Heart right ventricle (tissue), 16 donors: Measurements from ENCODE around the gene MNT. TPM values are rescaled to one million over a fixed set of nuclear protein-coding genes. Genes with fewer than 3 reads are reported as not detected.

Experiments
- ATAC-seq, 8 donors: fragments of 200-7000 bp; cut with Tn5 transposase; one replicate each; pipeline ENCODE4 v1.9.1; 2020; ENCODE audit warnings: mild to moderate bottlenecking in 8 of 8, moderate library complexity in 8 of 8, moderate number of reproducible peaks in 1 of 8
- DNase-seq, 2 donors: peaks; one replicate each; pipeline ENCODE4 v3.0.0-alpha.2; 2020
- H3K27ac ChIP-seq, 10 donors: fragments of 200-600 bp; sonication (generic) in 2 of 10; one replicate each; pipeline versions ENCODE4 v1.5.0 to v1.8.0; 2020 to 2022; ENCODE audit warnings: mild to moderate bottlenecking in 3 of 10
- H3K27me3 ChIP-seq, 7 donors: fragments of 200-600 bp; one replicate each; pipeline ENCODE4 v1.8.0; 2021 to 2022; ENCODE audit warnings: mild to moderate bottlenecking in 2 of 7
- H3K36me3 ChIP-seq, 9 donors: fragments of 200-600 bp; sonication (generic) in 1 of 9; one replicate each; pipeline versions ENCODE4 v1.5.0 to v1.8.0; 2020 to 2022; ENCODE audit warnings: mild to moderate bottlenecking in 2 of 9
- H3K4me1 ChIP-seq, 9 donors: fragments of 200-600 bp; sonication (generic) in 1 of 9; one replicate each; pipeline versions ENCODE4 v1.5.0 to v1.8.0; 2020 to 2022; ENCODE audit warnings: mild to moderate bottlenecking in 4 of 9
- H3K4me3 ChIP-seq, 10 donors: fragments of 200-600 bp; sonication (generic) in 2 of 10; one replicate each; pipeline versions ENCODE4 v1.5.0 to v1.8.0; 2020 to 2022; ENCODE audit warnings: mild to moderate bottlenecking in 7 of 10, moderate library complexity in 2 of 10
- H3K9me3 ChIP-seq, 11 donors: fragments of 200-600 bp in 10 of 11; sonication (generic) in 2 of 11; one replicate each; pipeline versions ENCODE4 v1.5.0 to v1.8.0; 2013 to 2022; ENCODE audit warnings: mild to moderate bottlenecking in 2 of 11, control low read depth in 1 of 11, moderate library complexity in 1 of 11
- WGBS, 2 donors: extraction: QIAGEN DNeasy Blood & Tissue Kit; methylation state at CpG; one replicate each; pipeline ENCODE4 v1.1.7; 2013; ENCODE audit warnings: inconsistent platforms in 1 of 2; 5-methylcytosine and 5-hydroxymethylcytosine counted together
- intact Hi-C, 10 donors: fragments of 100-400 bp; cut with DNase I; formaldehyde crosslinking; loops; one replicate each; pipeline versions ENCODE4 v1.11.1 to v1.14.2; 2022
- polyA plus RNA-seq, 2 donors: library from polyadenylated mRNA; stranded (reverse); fragments of 200-250 nt; gene quantifications; one replicate each; pipeline ENCODE4 v1.2.3, GENCODE V29; 2013
- total RNA-seq, 10 donors: library from RNA; stranded (reverse); fragmentation: NEBNext Ultra II Directional in 3 of 10; extraction: Animal tissue kit (Norgen Biotek cat#: 25700) in 3 of 10; gene quantifications; one replicate each; pipeline versions ENCODE4 v1.2.1 to v1.2.4, GENCODE V29; 2021 to 2023
- TF ChIP-seq, protein P1 (sequence below), 9 donors: fragments of 200-600 bp; sonication (generic) in 2 of 9; IDR thresholded peaks; one replicate each; pipeline versions ENCODE4 v1.5.0 to v1.8.0; 2021 to 2022; ENCODE audit warnings: antibody characterized with exemption in 9 of 9, mild to moderate bottlenecking in 5 of 9, moderate library complexity in 1 of 9
- donor health status: Arrhythmogenic right ventricular cardiomyopathy.
- donor health status: ischemic (EF 13 %, LVEDD 7.1; RV severe dilation, severe dysfunction).
- donor health status: healthy with polysubstance abuse.
- donor health status: DM: no; HTN: yes; CAD: no.
- donor health status: DM: no; HTN: no; CAD: no.
- donor health status: ischemic (EF 25% LVEDD 6.9; RV normal size, moderate dysfunction).
- donor health status: ischemic (EF 25% LVEDD 5.7; RV mildly dilated, moderate dysfunction).
- donor health status: healthy.
- donor health status: DM: yes; HTN: yes; CAD: no.
- donor health status: Ischemic cardiomyopathy.
- donor health status: ischemic (EF 35%, LVEDD 5.7; RV mildly dilated, moderate dysfunction).
- donor health status: nonischemic (EF 11% LVEDD 7.7; RV severe dilation, severe dysfunction).
- donor health status: DM: yes; HTN: yes; CAD: no.
- donor health status: PGD.
- donor health status: ischemic (EF 29% LVEDD 5.4; RV normal size, mild dysfunction).
- donor health status: nonischemic (EF 23%, LVEDD 6.1; RV moderate dilation, normal function).

Gene MNT
- total and polyA plus RNA-seq, 12 donors, result 5.0 to 14.1 (median 11.0) TPM

GRCh38 chr17:2433696-2434095, 32.8 kb upstream of the MNT start:
- Histone ChIP-seq H3K4me3 (no peak overlapping the region), H3K27me3 (no peaks in the 10 kb centered on the region), H3K36me3 (peaks cover 0 to 77% (median 12%) of the 10 kb centered on the region in 9 donors), H3K27ac (no peak overlapping the region), H3K9me3 (no peaks in the 10 kb centered on the region), H3K4me1 (peaks cover 0 to 11% (median 0%) of the 10 kb centered on the region in 9 donors)
- DNase-seq, result no peak
- intact Hi-C loops, result no loop called here
- ATAC-seq, result no peak
- TF ChIP-seq, protein P1, sequence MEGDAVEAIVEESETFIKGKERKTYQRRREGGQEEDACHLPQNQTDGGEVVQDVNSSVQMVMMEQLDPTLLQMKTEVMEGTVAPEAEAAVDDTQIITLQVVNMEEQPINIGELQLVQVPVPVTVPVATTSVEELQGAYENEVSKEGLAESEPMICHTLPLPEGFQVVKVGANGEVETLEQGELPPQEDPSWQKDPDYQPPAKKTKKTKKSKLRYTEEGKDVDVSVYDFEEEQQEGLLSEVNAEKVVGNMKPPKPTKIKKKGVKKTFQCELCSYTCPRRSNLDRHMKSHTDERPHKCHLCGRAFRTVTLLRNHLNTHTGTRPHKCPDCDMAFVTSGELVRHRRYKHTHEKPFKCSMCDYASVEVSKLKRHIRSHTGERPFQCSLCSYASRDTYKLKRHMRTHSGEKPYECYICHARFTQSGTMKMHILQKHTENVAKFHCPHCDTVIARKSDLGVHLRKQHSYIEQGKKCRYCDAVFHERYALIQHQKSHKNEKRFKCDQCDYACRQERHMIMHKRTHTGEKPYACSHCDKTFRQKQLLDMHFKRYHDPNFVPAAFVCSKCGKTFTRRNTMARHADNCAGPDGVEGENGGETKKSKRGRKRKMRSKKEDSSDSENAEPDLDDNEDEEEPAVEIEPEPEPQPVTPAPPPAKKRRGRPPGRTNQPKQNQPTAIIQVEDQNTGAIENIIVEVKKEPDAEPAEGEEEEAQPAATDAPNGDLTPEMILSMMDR (IDR thresholded peaks at IDR 0.05), result no peak
- 82 to 87% methylated on average over 11 of the region's 11 CpGs for WGBS, 2 donors

- H3K4me1 ChIP-seq, result peaks cover 0 to 5% (median 0%) of the 10 kb centered on the region in 9 donors
- H3K27me3 ChIP-seq, result no peaks in the 10 kb centered on the region
- no peak overlapping the region for H3K27ac ChIP-seq
- DNase-seq (no peak), ATAC-seq (no peak)
- peaks cover 0 to 38% (median 0%) of the 10 kb centered on the region in 9 donors for H3K36me3 ChIP-seq
- TF ChIP-seq, protein P1 (IDR thresholded peaks at IDR 0.05), result no peak
- 93% methylated on average over 1 of the region's 1 CpG for WGBS, 2 donors
- intact Hi-C loops, result no loop called here
- no peaks in the 10 kb centered on the region for H3K9me3 ChIP-seq
- H3K4me3 ChIP-seq, result no peak overlapping the region
Measured at GRCh38 chr17:2427910-2428309, 27.1 kb upstream of the MNT start.

DNA sequence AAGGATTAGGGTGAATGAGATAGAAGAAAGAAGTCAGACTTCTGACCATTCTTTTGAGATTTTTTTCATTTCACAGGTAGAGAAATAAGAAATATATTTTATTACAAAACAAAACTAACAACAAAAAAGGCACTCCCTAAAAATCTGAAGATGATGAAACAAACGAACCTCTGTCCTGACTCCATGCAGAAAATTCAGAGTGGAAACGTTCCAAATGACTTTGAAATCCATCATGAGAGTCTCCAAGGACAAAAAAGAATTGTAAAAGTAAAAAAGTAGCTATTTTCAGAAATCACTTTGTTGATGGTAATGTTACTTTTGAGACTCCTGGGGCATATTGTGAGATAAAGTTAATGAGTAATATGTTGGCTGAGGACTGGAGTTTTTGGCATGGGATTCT, 26.4 kb upstream of the MNT start:
- no peak overlapping the region for H3K4me3 ChIP-seq

GRCh38 chr17:2423271-2423670, 22.4 kb upstream of the MNT start:
- Histone ChIP-seq H3K4me3 (no peak overlapping the region), H3K27ac (no peak overlapping the region), H3K9me3 (no peaks in the 10 kb centered on the region), H3K36me3 (peaks cover 0 to 59% (median 0%) of the 10 kb centered on the region in 9 donors), H3K4me1 (peaks cover 0 to 30% (median 6%) of the 10 kb centered on the region in 9 donors), H3K27me3 (no peaks in the 10 kb centered on the region)
- TF ChIP-seq, protein P1 (IDR thresholded peaks at IDR 0.05), result no peak
- DNase-seq (no peak), ATAC-seq (no peak)
- 90% methylated on average over 6 of the region's 6 CpGs for WGBS, 2 donors
- intact Hi-C loops, result no loop called here

More for the DNA sequence above, 26.4 kb upstream of the MNT start:
- 53 to 62% methylated on average over 2 of the region's 2 CpGs for WGBS, 2 donors
- peaks cover 0 to 5% (median 0%) of the 10 kb centered on the region in 9 donors for H3K4me1 ChIP-seq
- H3K9me3 ChIP-seq, result no peaks in the 10 kb centered on the region
- H3K27me3 ChIP-seq, result no peaks in the 10 kb centered on the region
- peaks cover 0 to 33% (median 0%) of the 10 kb centered on the region in 9 donors for H3K36me3 ChIP-seq
- no peak for DNase-seq
- H3K27ac ChIP-seq, result no peak overlapping the region
- TF ChIP-seq, protein P1 (IDR thresholded peaks at IDR 0.05), result no peak
- ATAC-seq, result no peak
- intact Hi-C loops, result no loop called here
